Measurements from ENCODE around the gene OSGIN1. TPM values are rescaled to one million over a fixed set of nuclear protein-coding genes. Genes with fewer than 3 reads are reported as not detected.

The OSGIN1 gene
- total RNA-seq, 2 experiments from 2014 or later, result 2.1 to 2.6 TPM

DNA sequence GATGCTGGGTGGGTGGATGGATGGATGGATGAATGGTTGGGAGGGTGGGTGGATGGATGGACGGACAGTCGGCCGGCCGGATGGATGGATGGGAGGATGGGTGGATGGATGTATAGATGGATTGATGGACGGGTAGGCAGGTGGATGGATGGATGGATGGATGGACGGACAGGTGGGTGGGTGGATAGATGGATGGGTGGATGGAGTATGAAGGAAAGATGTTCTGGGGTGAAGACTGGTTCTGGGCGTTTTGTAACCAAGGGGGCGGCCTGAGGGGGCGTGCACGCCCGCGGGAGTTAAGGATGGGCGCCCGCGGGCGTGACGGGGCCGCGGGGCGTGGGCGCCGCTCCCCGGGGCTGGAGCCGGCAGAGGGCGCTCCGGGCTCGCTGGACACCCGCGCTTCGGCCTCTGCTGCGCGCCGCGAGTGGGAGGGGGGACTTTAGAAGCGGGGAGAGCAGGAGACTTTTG, 14.8 kb downstream of the OSGIN1 start, which contains the start of gene NECAB2:
Gene NECAB2, plus strand, starts transcription at position 407 of the 468 bp plus-strand sequence. CDS start 405 bp downstream, outside the sequence.
- H3K9me3 ChIP-seq (ENCODE audit: control insufficient read depth in 1 of 2, insufficient read depth in 1 of 2, low read length in 2 of 2), result peaks cover 0 to 11% of the 10 kb centered on the region in 2 experiments
- H3K27ac ChIP-seq (ENCODE audit: low read depth in 1 of 2, low read length in 2 of 2), result no peak within 1 kb of the TSS
- H3K4me3 Mint-ChIP-seq, result no peak within 1 kb of the TSS
- intact Hi-C loops (cut with DNase I, micrococcal nuclease), result no loop called here
- H3K27ac Mint-ChIP-seq, result no peak within 1 kb of the TSS
- POLR2A ChIA-PET, result no interaction called here
- no peaks in the 10 kb centered on the region for H3K4me1 ChIP-seq (ENCODE audit: insufficient read depth, low read length)
- H3K36me3 ChIP-seq (ENCODE audit: insufficient read depth, low read length), result no peaks in the 10 kb centered on the region
- no peak within 1 kb of the TSS for H3K4me3 ChIP-seq (ENCODE audit: low read length)
- CTCF ChIA-PET, result no interaction called here
- no peak for ATAC-seq (ENCODE audit: poor library complexity)
- H3K27me3 ChIP-seq (ENCODE audit: control insufficient read depth in 1 of 2, insufficient read depth in 2 of 2, low read length in 2 of 2), result peaks cover 10 to 28% of the 10 kb centered on the region in 2 experiments
- peaks cover 24% of the 10 kb centered on the region for H3K27me3 Mint-ChIP-seq
- no peaks in the 10 kb centered on the region for H3K36me3 Mint-ChIP-seq (ENCODE audit: low read depth)
- no peaks in the 10 kb centered on the region for H3K9me3 Mint-ChIP-seq
- DNase-seq, result peak in 3 of 14 experiments; percentile 10 to 43 (median 34)
- TF ChIP-seq, protein P1, sequence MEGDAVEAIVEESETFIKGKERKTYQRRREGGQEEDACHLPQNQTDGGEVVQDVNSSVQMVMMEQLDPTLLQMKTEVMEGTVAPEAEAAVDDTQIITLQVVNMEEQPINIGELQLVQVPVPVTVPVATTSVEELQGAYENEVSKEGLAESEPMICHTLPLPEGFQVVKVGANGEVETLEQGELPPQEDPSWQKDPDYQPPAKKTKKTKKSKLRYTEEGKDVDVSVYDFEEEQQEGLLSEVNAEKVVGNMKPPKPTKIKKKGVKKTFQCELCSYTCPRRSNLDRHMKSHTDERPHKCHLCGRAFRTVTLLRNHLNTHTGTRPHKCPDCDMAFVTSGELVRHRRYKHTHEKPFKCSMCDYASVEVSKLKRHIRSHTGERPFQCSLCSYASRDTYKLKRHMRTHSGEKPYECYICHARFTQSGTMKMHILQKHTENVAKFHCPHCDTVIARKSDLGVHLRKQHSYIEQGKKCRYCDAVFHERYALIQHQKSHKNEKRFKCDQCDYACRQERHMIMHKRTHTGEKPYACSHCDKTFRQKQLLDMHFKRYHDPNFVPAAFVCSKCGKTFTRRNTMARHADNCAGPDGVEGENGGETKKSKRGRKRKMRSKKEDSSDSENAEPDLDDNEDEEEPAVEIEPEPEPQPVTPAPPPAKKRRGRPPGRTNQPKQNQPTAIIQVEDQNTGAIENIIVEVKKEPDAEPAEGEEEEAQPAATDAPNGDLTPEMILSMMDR (IDR thresholded peaks at IDR 0.05), result no peak
- H3K4me1 Mint-ChIP-seq (ENCODE audit: low read depth), result no peaks in the 10 kb centered on the region

DNA sequence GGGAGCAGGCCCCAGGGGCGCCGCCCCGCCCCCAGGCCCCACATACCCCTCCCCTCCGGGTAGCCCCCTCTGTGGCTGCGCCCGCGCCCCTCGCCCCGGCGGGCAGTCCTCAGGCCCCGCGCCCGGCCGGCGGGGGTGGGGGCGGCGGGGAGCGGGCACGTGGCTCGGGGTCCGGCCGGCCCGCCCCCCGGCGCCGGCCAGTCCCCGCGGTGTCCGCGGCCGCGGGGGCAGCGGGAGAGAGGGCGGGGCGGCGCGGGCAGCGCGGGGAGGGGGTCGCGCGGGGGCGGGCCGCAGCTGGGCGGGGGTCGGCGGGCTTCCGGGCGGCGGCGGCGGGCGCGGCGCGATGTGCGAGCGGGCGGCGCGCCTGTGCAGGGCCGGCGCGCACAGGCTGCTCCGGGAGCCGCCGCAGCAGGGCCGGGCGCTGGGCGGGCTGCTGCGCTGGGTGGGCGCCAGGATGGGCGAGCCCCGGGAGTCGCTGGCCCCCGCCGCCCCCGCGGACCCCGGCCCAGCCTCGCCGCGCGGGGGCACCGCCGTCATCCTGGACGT, 15.3 kb downstream of the OSGIN1 start:
- H3K27me3 Mint-ChIP-seq, result peaks cover 25% of the 10 kb centered on the region
- peaks cover 11 to 28% of the 10 kb centered on the region in 2 experiments for H3K27me3 ChIP-seq (ENCODE audit: control insufficient read depth in 1 of 2, insufficient read depth in 2 of 2, low read length in 2 of 2)
- H3K9me3 Mint-ChIP-seq, result no peaks in the 10 kb centered on the region
- H3K27ac ChIP-seq (ENCODE audit: low read depth in 1 of 2, low read length in 2 of 2), result no peak overlapping the region
- peaks cover 0 to 11% of the 10 kb centered on the region in 2 experiments for H3K9me3 ChIP-seq (ENCODE audit: control insufficient read depth in 1 of 2, insufficient read depth in 1 of 2, low read length in 2 of 2)
- DNase-seq (no peak), ATAC-seq (ENCODE audit: poor library complexity) (no peak)
- intact Hi-C loops (cut with DNase I, micrococcal nuclease), result no loop called here
- TF ChIP-seq, protein P1 (IDR thresholded peaks at IDR 0.05), result no peak
- ChIA-PET CTCF (no interaction called here), POLR2A (no interaction called here)
- H3K36me3 Mint-ChIP-seq (ENCODE audit: low read depth), result no peaks in the 10 kb centered on the region
- no peak overlapping the region for H3K27ac Mint-ChIP-seq
- no peaks in the 10 kb centered on the region for H3K4me1 ChIP-seq (ENCODE audit: insufficient read depth, low read length)
- no peaks in the 10 kb centered on the region for H3K4me1 Mint-ChIP-seq (ENCODE audit: low read depth)
- H3K4me3 ChIP-seq (ENCODE audit: low read length), result no peak overlapping the region
- no peak overlapping the region for H3K4me3 Mint-ChIP-seq
- H3K36me3 ChIP-seq (ENCODE audit: insufficient read depth, low read length), result no peaks in the 10 kb centered on the region

DNA sequence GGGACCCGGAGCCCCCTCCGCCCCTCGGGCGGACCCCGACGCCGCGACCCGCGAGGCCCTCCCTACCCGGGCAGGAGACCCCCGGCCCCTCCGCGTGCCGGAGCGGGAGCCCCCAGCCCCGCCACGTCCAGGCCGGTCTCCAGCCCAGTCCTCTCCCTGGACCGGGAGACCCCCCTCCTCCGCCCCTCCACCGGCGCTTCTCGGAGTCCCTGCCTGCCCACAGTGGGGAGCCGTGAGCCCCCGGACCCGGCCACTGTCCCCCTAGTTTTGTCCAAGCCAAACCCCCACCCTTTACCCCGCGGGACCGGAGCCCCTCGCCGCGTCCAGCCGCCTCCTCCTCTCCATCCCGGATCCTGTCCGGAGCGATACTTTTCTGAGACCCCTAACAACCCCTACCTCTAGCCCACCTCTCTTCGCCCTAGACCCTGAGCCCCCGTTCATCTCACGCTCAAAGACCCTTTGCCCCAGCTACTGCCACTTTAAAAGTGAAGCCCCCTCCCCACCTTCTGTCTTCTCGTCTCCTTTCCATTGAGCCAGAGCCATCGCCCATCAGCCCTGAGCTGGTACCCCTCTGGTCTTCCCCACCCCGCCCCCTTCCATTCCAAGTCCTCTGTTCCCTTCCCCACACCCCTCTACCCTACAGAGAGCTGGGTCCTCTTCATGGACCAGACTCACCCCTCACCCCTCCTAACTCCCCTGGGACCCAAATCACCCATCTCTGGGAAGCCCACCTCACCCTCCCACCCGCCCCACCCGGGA, 16.0 kb downstream of the OSGIN1 start:
- no peaks in the 10 kb centered on the region for H3K36me3 Mint-ChIP-seq (ENCODE audit: low read depth)
- no peak overlapping the region for H3K27ac Mint-ChIP-seq
- TF ChIP-seq, protein P1 (IDR thresholded peaks at IDR 0.05), result no peak
- ATAC-seq (ENCODE audit: poor library complexity), result no peak
- Histone ChIP-seq H3K27ac (ENCODE audit: low read depth in 1 of 2, low read length in 2 of 2) (no peak overlapping the region), H3K4me3 (ENCODE audit: low read length) (no peak overlapping the region), H3K9me3 (ENCODE audit: control insufficient read depth in 1 of 2, insufficient read depth in 1 of 2, low read length in 2 of 2) (peaks cover 0 to 11% of the 10 kb centered on the region in 2 experiments), H3K36me3 (ENCODE audit: insufficient read depth, low read length) (no peaks in the 10 kb centered on the region), H3K4me1 (ENCODE audit: insufficient read depth, low read length) (no peaks in the 10 kb centered on the region), H3K27me3 (ENCODE audit: control insufficient read depth in 1 of 2, insufficient read depth in 2 of 2, low read length in 2 of 2) (peaks cover 12 to 28% of the 10 kb centered on the region in 2 experiments)
- CTCF ChIA-PET, result no interaction called here
- POLR2A ChIA-PET, result no interaction called here
- no peak for DNase-seq
- no peaks in the 10 kb centered on the region for H3K9me3 Mint-ChIP-seq
- H3K27me3 Mint-ChIP-seq, result peaks cover 25% of the 10 kb centered on the region
- H3K4me1 Mint-ChIP-seq (ENCODE audit: low read depth), result no peaks in the 10 kb centered on the region
- no peak overlapping the region for H3K4me3 Mint-ChIP-seq
- intact Hi-C loops (cut with DNase I, micrococcal nuclease), result no loop called here
